OCI-LY1 (cell line): ENCODE results near the gene LINGO1.

ENCODE experiments used
- H2AFZ ChIP-seq: fragments of 200-600 bp; sonication (generic), shearing (Covaris generic); 2 replicates; pipeline ENCODE4 v1.6.0; 2014; ENCODE audit warnings: antibody characterized with exemption, mild to moderate bottlenecking, low read length
- H3F3A ChIP-seq: fragments of 200-600 bp; sonication (generic), shearing (Covaris generic); 2 replicates; pipeline ENCODE4 v1.6.0; 2014; ENCODE audit warnings: mild to moderate bottlenecking, antibody characterized with exemption, low read length, moderate library complexity; ENCODE audit not compliant: insufficient read depth
- H3K27ac ChIP-seq: fragments of 200-600 bp; sonication (generic); 2 replicates; pipeline ENCODE4 v1.5.1; 2014; ENCODE audit warnings: low read length, mixed run types, mild to moderate bottlenecking, low read depth; ENCODE audit not compliant: poor library complexity, severe bottlenecking
- H3K27me3 ChIP-seq: fragments of 200-600 bp; sonication (generic); 2 replicates; pipeline ENCODE4 v1.6.0; 2014; ENCODE audit warnings: antibody characterized with exemption, mild to moderate bottlenecking, low read length, moderate library complexity; ENCODE audit not compliant: insufficient read depth
- H3K36me3 ChIP-seq: fragments of 200-600 bp; sonication (generic); 2 replicates; pipeline ENCODE4 v1.6.1; 2014; ENCODE audit warnings: mild to moderate bottlenecking, antibody characterized with exemption, low read length, moderate library complexity, mixed read lengths; ENCODE audit not compliant: insufficient read depth
- H3K4me1 ChIP-seq: fragments of 200-600 bp; sonication (generic); 2 replicates; pipeline ENCODE4 v1.5.1; 2014; ENCODE audit warnings: mild to moderate bottlenecking, low read length, moderate library complexity; ENCODE audit not compliant: insufficient read depth, severe bottlenecking
- H3K4me2 ChIP-seq: fragments of 200-600 bp; sonication (generic), shearing (Covaris generic); 2 replicates; pipeline ENCODE4 v1.6.1; 2014; ENCODE audit warnings: low read length
- H3K4me3 ChIP-seq: fragments of 200-600 bp; sonication (generic); 2 replicates; pipeline ENCODE4 v1.5.1; 2014; ENCODE audit warnings: low read length, low read depth, mild to moderate bottlenecking, mixed read lengths; ENCODE audit not compliant: poor library complexity, severe bottlenecking
- H3K79me2 ChIP-seq: fragments of 200-600 bp; shearing (Covaris generic); 2 replicates; pipeline ENCODE4 v1.6.1; 2016; ENCODE audit warnings: mixed run types, low read length, mixed read lengths; ENCODE audit not compliant: insufficient read depth
- H3K9ac ChIP-seq: fragments of 200-600 bp; sonication (generic), shearing (Covaris generic); 2 replicates; pipeline ENCODE4 v1.6.1; 2014; ENCODE audit warnings: mild to moderate bottlenecking, low read length, mixed read lengths
- H3K9me2 ChIP-seq: fragments of 200-600 bp; sonication (generic), shearing (Covaris generic); 2 replicates; pipeline ENCODE4 v1.6.1; 2014; ENCODE audit warnings: low read depth, mild to moderate bottlenecking, low read length, mixed read lengths
- H3K9me3 ChIP-seq: fragments of 200-600 bp; shearing (Covaris generic); 2 replicates; pipeline ENCODE4 v1.6.1; 2014; ENCODE audit warnings: low read length, mixed read lengths
- H4K20me1 ChIP-seq: fragments of 200-600 bp; sonication (generic), shearing (Covaris generic); 2 replicates; pipeline ENCODE4 v1.6.0; 2016; ENCODE audit warnings: mild to moderate bottlenecking, low read length; ENCODE audit not compliant: insufficient read depth
- CTCF ChIP-seq: fragments of 200-600 bp; sonication (generic), shearing (Covaris generic); IDR thresholded peaks from 2 replicates; pipeline ENCODE4 v1.5.1; 2017; ENCODE audit warnings: mild to moderate bottlenecking, antibody characterized with exemption, low read length, moderate library complexity, mixed read lengths
- EZH2 ChIP-seq: fragments of 200-600 bp; sonication (generic), shearing (Covaris generic); IDR thresholded peaks from 2 replicates; pipeline ENCODE4 v1.8.0; 2017; ENCODE audit warnings: borderline replicate concordance, mixed run types, mild to moderate bottlenecking, antibody characterized with exemption, low read length, moderate library complexity, mixed read lengths

Gene LINGO1

GRCh38 chr15:77609558-77609957 is 23.2 kb downstream of the LINGO1 start:
- TF ChIP-seq EZH2, result no peak
- no peak for TF ChIP-seq CTCF
- H3K9ac ChIP-seq, result no peak overlapping the region
- H3K9me3 ChIP-seq, result no peaks in the 10 kb centered on the region
- H3K36me3 ChIP-seq, result no peaks in the 10 kb centered on the region
- H3F3A ChIP-seq, result no peaks in the 10 kb centered on the region
- no peaks in the 10 kb centered on the region for H3K79me2 ChIP-seq
- no peak overlapping the region for H3K4me2 ChIP-seq
- no peak overlapping the region for H2AFZ ChIP-seq
- no peak overlapping the region for H3K27ac ChIP-seq
- H3K4me1 ChIP-seq, result no peaks in the 10 kb centered on the region
- no peaks in the 10 kb centered on the region for H3K9me2 ChIP-seq
- H3K4me3 ChIP-seq, result no peak overlapping the region
- H4K20me1 ChIP-seq, result no peaks in the 10 kb centered on the region
- H3K27me3 ChIP-seq, result no peaks in the 10 kb centered on the region; the same call in 1 of the 2 replicates

GRCh38 chr15:77608774-77609173 is 23.9 kb downstream of the LINGO1 start:
- Histone ChIP-seq H3K4me3 (no peak overlapping the region), H3K4me1 (no peaks in the 10 kb centered on the region), H3K9me2 (no peaks in the 10 kb centered on the region), H3K79me2 (no peaks in the 10 kb centered on the region), H3K36me3 (no peaks in the 10 kb centered on the region), H3K27me3 (no peaks in the 10 kb centered on the region; the same call in 1 of the 2 replicates), H3K9me3 (no peaks in the 10 kb centered on the region), H3F3A (no peaks in the 10 kb centered on the region), H3K27ac (no peak overlapping the region), H3K9ac (no peak overlapping the region), H2AFZ (no peak overlapping the region), H4K20me1 (no peaks in the 10 kb centered on the region), H3K4me2 (no peak overlapping the region)
- TF ChIP-seq EZH2 (no peak), CTCF (no peak)

GRCh38 chr15:77607894-77608261 is 24.8 kb downstream of the LINGO1 start:
- H3K79me2 ChIP-seq, result no peaks in the 10 kb centered on the region
- H3K4me3 ChIP-seq, result no peak overlapping the region
- no peaks in the 10 kb centered on the region; the same call in 1 of the 2 replicates for H3K27me3 ChIP-seq
- H3K9me2 ChIP-seq, result no peaks in the 10 kb centered on the region
- no peak overlapping the region for H3K4me2 ChIP-seq
- H3K36me3 ChIP-seq, result no peaks in the 10 kb centered on the region
- H3K4me1 ChIP-seq, result no peaks in the 10 kb centered on the region
- no peaks in the 10 kb centered on the region for H3K9me3 ChIP-seq
- no peak for TF ChIP-seq EZH2
- no peak for TF ChIP-seq CTCF
- no peaks in the 10 kb centered on the region for H3F3A ChIP-seq
- H2AFZ ChIP-seq, result no peak overlapping the region
- no peak overlapping the region for H3K9ac ChIP-seq
- H3K27ac ChIP-seq, result no peak overlapping the region
- H4K20me1 ChIP-seq, result no peaks in the 10 kb centered on the region
